Activated CD8-positive, alpha-beta memory T cell treated with anti-CD3 and anti-CD28 coated beads for 4 hours (primary cell): ENCODE measurements around the gene TSTD1.
"Not testable (repeated sequence)": the region's sequence is repeated elsewhere in the genome, so short reads cannot be mapped to it uniquely, and the experiment has no call there.

ENCODE experiments used
- DNase-seq, 2 donors: peaks; one replicate each; pipeline ENCODE4 v3.0.0-alpha.2; 2020; ENCODE audit warnings: low read depth in 2 of 2

Gene TSTD1

GRCh38 chr1:161037661-161038522 is 872 bp downstream of the TSTD1 start:
- no peak for DNase-seq

- no peak for DNase-seq
Observed at GRCh38 chr1:161033751-161034150, 5.0 kb downstream of the TSTD1 start.

- no peak for DNase-seq
Observed at GRCh38 chr1:161032409-161032808, 6.4 kb downstream of the TSTD1 start.

GRCh38 chr1:161031874-161032273 is 6.9 kb downstream of the TSTD1 start:
- DNase-seq = no peak

GRCh38 chr1:161029466-161029865 is 9.3 kb downstream of the TSTD1 start:
- not testable (repeated sequence) for DNase-seq

- DNase-seq = not testable (repeated sequence)
Observed at GRCh38 chr1:161026954-161027353, 11.8 kb downstream of the TSTD1 start.

GRCh38 chr1:161022432-161022831 is 16.3 kb downstream of the TSTD1 start:
- DNase-seq = not testable (repeated sequence)

- no peak for DNase-seq
Observed at GRCh38 chr1:161021970-161022353, 16.8 kb downstream of the TSTD1 start.

- DNase-seq = peak; percentile 77 to 79
Observed at GRCh38 chr1:161021165-161021969, 17.4 kb downstream of the TSTD1 start.

GRCh38 chr1:161020509-161021164 is 18.1 kb downstream of the TSTD1 start, which contains the start of gene F11R:
F11R (minus strand) TSS chr1:161021152; CDS start chr1:161021073, 79 bp downstream.
- no peak for DNase-seq

- no peak for DNase-seq
Observed at GRCh38 chr1:161019751-161020495, 18.8 kb downstream of the TSTD1 start.

- not testable (repeated sequence) for DNase-seq
Observed at GRCh38 chr1:161019111-161019660, 19.6 kb downstream of the TSTD1 start.

- no peak for DNase-seq
Observed at GRCh38 chr1:161018631-161018930, 20.2 kb downstream of the TSTD1 start.

GRCh38 chr1:161017756-161018630 is 20.8 kb downstream of the TSTD1 start:
- no peak for DNase-seq

GRCh38 chr1:161017181-161017580 is 21.6 kb downstream of the TSTD1 start:
- DNase-seq = not testable (repeated sequence)

- DNase-seq = not testable (repeated sequence)
Observed at GRCh38 chr1:161016683-161017082, 22.1 kb downstream of the TSTD1 start.

GRCh38 chr1:161013488-161014230 is 25.1 kb downstream of the TSTD1 start:
- DNase-seq = peak; percentile 32 to 43

- DNase-seq = no peak
Observed at GRCh38 chr1:161013131-161013487, 25.7 kb downstream of the TSTD1 start.

- DNase-seq = no peak
Observed at GRCh38 chr1:161012420-161012819, 26.3 kb downstream of the TSTD1 start.
